GM12878 (cell line): ENCODE measurements around the gene KRT4.

ENCODE experiments used
- EGR1 ChIP-seq, 2 experiments: IDR thresholded peaks; 1 replicate in 1 of 2; 2 replicates in 1 of 2; pipeline ENCODE4 v1.6.1; 2011 to 2012; ENCODE audit warnings: low read depth in 2 of 2, low read length in 2 of 2, borderline replicate concordance in 1 of 2, mild to moderate bottlenecking in 1 of 2, moderate library complexity in 1 of 2
- NR2C2 ChIP-seq: IDR thresholded peaks from 2 replicates; pipeline ENCODE4 v1.6.1; 2011; ENCODE audit warnings: borderline replicate concordance, low read depth; ENCODE audit not compliant: control insufficient read depth, insufficient read length
- TCF12 ChIP-seq: IDR thresholded peaks from 2 replicates; pipeline ENCODE4 v1.6.1; 2011; ENCODE audit warnings: low read depth, mild to moderate bottlenecking, low read length
- TF ChIP-seq, protein P1 (sequence below), 3 experiments: IDR thresholded peaks in 2 of 3; conservative IDR thresholded peaks in 1 of 3; 2 replicates each; pipeline ENCODE4 v1.5.1; 2011; ENCODE audit warnings: low read depth in 3 of 3, low read length in 3 of 3, mild to moderate bottlenecking in 3 of 3, control low read depth in 2 of 3, moderate library complexity in 2 of 3, inconsistent platforms in 1 of 3, mixed read lengths in 1 of 3; ENCODE audit not compliant: control insufficient read depth in 2 of 3, insufficient read depth in 1 of 3; ENCODE audit errors: extremely low read depth in 1 of 3

DNA sequence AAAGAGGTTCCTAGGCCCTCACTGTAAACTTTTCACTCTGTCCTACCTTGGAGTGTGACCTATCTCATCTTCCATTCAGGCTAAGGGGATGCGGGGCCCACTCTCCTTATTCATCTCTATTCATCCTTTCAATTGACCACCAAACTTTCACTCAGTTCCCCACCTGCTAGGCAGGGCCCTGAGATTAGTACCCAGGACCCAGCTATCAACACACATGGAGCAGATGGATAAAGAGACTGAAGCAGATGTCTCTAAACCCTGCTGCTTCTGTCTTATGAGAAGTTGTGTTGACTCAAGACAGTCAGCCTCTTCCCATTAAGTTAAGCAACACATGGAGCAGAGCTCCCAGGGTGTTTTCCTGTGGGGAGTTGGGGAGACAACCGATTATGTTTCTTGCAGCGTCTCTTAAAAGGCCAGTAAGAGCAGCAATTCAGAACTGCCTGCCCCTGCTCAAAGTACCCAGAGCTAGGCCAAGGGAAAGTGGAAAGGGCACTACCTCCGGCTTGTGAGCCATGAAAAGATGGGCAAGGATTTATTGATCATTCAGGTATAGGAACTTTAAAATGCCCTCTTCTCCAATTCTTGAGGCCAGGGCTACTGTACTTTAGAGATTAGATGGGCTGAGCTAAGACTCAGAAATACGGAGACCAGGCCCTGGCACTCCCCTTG, 47.4 kb downstream of the KRT4 start:
- TF ChIP-seq TCF12: no peak
- no peak for TF ChIP-seq NR2C2
- TF ChIP-seq, protein P1, sequence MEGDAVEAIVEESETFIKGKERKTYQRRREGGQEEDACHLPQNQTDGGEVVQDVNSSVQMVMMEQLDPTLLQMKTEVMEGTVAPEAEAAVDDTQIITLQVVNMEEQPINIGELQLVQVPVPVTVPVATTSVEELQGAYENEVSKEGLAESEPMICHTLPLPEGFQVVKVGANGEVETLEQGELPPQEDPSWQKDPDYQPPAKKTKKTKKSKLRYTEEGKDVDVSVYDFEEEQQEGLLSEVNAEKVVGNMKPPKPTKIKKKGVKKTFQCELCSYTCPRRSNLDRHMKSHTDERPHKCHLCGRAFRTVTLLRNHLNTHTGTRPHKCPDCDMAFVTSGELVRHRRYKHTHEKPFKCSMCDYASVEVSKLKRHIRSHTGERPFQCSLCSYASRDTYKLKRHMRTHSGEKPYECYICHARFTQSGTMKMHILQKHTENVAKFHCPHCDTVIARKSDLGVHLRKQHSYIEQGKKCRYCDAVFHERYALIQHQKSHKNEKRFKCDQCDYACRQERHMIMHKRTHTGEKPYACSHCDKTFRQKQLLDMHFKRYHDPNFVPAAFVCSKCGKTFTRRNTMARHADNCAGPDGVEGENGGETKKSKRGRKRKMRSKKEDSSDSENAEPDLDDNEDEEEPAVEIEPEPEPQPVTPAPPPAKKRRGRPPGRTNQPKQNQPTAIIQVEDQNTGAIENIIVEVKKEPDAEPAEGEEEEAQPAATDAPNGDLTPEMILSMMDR (IDR thresholded peaks at IDR 0.05 in 2 of 3, conservative IDR thresholded peaks at IDR 0.05 in 1 of 3; ENCODE audit: control insufficient read depth in 2 of 3, extremely low read depth in 1 of 3, insufficient read depth in 1 of 3, low read depth in 3 of 3, low read length in 3 of 3): no peak
- TF ChIP-seq EGR1 (IDR thresholded peaks at IDR 0.05; ENCODE audit: borderline replicate concordance in 1 of 2, low read depth in 2 of 2, low read length in 2 of 2): no peak
